ENCODE data around the gene GAS2L1. TPM values are rescaled to one million over a fixed set of nuclear protein-coding genes. Genes with fewer than 3 reads are reported as not detected.

The GAS2L1 gene
- total RNA-seq, 4 donors from 2014 or later = 49.0 to 94.8 (median 85.4) TPM

DNA sequence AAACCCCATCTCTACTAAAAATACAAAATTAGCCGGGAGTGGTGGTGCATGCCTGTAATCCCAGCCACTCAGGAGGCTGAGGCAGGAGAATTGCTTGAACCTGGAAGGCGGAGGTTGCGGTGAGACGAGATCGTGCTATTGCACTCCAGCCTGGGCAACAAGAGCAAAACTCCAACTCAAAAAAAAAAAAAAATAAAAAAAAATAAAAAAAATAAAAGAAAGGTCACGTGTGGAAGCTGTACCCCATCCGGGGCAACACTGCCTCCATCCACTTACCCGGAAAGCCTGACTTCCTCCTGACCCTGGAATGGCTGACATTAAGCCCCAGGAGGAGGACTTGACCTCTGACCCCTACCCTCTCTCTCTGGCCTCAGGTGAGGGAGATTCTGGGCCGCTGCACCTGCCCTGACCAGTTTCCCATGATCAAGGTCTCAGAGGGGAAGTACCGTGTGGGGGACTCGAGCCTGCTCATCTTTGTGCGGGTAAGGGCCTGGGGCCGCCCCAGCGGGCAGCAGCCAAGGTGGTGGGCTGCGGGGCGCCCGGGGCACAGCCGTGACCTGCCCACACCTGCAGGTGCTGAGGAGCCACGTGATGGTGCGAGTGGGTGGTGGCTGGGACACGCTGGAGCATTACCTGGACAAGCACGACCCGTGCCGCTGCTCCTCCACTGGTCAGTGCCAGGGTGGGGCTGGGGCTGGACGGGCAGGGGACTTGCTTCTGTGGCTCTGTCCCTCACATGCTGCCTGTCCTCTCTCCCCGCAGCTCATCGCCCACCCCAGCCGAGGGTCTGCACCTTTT lies 3.8 kb downstream of the GAS2L1 start:
- peak overlapping the region; percentile 91 for H3K27ac ChIP-seq
- no peaks in the 10 kb centered on the region for H3K36me3 ChIP-seq
- no peak for DNase-seq (ENCODE audit: low spot score in 2 of 2)
- WGBS = 42% methylated on average over 18 of the region's 28 CpGs
- peaks cover 21% of the 10 kb centered on the region for H3K27me3 ChIP-seq
- H3K4me3 ChIP-seq = peak overlapping the region; percentile 88
- H3K4me1 ChIP-seq = peaks cover 88% of the 10 kb centered on the region
- TF ChIP-seq, protein P1, sequence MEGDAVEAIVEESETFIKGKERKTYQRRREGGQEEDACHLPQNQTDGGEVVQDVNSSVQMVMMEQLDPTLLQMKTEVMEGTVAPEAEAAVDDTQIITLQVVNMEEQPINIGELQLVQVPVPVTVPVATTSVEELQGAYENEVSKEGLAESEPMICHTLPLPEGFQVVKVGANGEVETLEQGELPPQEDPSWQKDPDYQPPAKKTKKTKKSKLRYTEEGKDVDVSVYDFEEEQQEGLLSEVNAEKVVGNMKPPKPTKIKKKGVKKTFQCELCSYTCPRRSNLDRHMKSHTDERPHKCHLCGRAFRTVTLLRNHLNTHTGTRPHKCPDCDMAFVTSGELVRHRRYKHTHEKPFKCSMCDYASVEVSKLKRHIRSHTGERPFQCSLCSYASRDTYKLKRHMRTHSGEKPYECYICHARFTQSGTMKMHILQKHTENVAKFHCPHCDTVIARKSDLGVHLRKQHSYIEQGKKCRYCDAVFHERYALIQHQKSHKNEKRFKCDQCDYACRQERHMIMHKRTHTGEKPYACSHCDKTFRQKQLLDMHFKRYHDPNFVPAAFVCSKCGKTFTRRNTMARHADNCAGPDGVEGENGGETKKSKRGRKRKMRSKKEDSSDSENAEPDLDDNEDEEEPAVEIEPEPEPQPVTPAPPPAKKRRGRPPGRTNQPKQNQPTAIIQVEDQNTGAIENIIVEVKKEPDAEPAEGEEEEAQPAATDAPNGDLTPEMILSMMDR (IDR thresholded peaks at IDR 0.05) = no peak
- TF ChIP-seq POLR2A (IDR thresholded peaks at IDR 0.05) = no peak
- no peak for TF ChIP-seq POLR2AphosphoS5 (IDR thresholded peaks at IDR 0.05)
- TF ChIP-seq EP300 (IDR thresholded peaks at IDR 0.05) = no peak
- H3K9me3 ChIP-seq = no peaks in the 10 kb centered on the region

DNA sequence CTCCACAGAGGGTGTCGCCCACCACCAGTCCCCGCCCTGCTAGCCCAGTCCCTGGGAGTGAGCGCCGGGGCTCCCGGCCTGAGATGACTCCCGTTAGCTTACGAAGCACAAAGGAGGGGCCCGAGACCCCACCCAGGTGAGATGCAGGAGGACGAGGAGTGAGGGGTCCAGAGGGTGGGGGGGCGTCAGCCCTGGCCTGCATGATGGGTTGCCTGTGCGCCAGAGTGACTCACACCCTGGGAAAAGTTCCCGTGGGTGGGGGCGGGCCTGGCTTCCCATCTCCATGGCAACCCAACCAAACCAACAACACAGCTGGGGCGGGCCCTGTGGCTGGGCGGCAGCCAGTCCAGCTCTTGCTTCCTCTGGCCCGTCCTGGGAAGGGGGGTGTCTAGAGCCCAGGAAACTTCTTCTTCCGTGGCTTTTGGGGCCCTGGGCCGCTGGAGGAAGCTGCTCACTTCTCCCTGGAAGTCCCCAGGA lies 4.5 kb downstream of the GAS2L1 start:
- peak; percentile 98 to 99 for DNase-seq (ENCODE audit: low spot score in 2 of 2)
- H3K9me3 ChIP-seq = no peaks in the 10 kb centered on the region
- WGBS = 8% methylated on average over 17 of the region's 18 CpGs
- H3K4me3 ChIP-seq = peak overlapping the region; percentile 37
- TF ChIP-seq POLR2AphosphoS5 (IDR thresholded peaks at IDR 0.05) = peak in 2 of 3 donors; percentile 69 to 86
- no peak for TF ChIP-seq POLR2A (IDR thresholded peaks at IDR 0.05)
- peak overlapping the region; percentile 91 for H3K27ac ChIP-seq
- H3K4me1 ChIP-seq = peaks cover 92% of the 10 kb centered on the region
- no peaks in the 10 kb centered on the region for H3K36me3 ChIP-seq
- H3K27me3 ChIP-seq = peaks cover 27% of the 10 kb centered on the region

DNA sequence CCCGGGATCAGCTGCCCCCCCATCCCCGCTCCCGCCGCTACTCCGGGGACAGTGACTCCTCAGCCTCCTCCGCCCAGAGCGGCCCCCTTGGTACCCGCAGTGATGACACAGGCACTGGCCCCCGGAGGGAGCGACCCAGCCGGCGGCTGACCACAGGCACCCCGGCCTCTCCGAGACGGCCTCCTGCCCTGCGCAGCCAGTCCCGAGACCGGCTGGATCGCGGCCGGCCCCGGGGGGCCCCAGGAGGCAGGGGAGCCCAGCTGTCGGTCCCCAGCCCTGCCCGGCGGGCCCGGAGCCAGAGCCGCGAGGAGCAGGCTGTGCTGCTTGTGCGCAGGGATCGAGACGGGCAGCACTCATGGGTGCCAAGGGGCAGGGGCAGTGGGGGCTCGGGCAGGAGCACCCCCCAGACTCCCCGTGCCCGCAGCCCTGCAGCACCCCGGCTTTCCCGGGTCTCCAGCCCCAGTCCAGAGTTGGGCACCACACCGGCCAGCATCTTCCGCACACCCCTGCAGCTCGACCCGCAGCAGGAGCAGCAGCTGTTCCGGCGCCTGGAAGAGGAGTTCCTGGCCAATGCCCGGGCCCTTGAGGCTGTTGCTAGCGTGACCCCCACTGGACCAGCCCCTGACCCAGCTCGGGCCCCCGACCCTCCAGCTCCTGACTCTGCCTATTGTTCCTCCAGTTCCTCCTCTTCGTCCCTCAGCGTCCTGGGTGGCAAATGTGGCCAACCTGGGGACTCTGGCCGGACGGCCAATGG lies 5.2 kb downstream of the GAS2L1 start:
- H3K9me3 ChIP-seq = no peaks in the 10 kb centered on the region
- H3K27me3 ChIP-seq = peaks cover 30% of the 10 kb centered on the region
- H3K4me3 ChIP-seq = peak overlapping the region; percentile 37
- peak in 1 of 2 donors; percentile 78 for DNase-seq (ENCODE audit: low spot score in 2 of 2)
- H3K4me1 ChIP-seq = peaks cover 86% of the 10 kb centered on the region
- WGBS = 29% methylated on average over 23 of the region's 50 CpGs
- TF ChIP-seq EP300 (IDR thresholded peaks at IDR 0.05) (no peak), POLR2AphosphoS5 (IDR thresholded peaks at IDR 0.05) (no peak), POLR2A (IDR thresholded peaks at IDR 0.05) (no peak)
- TF ChIP-seq, protein P1 (IDR thresholded peaks at IDR 0.05) = no peak
- no peaks in the 10 kb centered on the region for H3K36me3 ChIP-seq
- H3K27ac ChIP-seq = peak overlapping the region; percentile 91

DNA sequence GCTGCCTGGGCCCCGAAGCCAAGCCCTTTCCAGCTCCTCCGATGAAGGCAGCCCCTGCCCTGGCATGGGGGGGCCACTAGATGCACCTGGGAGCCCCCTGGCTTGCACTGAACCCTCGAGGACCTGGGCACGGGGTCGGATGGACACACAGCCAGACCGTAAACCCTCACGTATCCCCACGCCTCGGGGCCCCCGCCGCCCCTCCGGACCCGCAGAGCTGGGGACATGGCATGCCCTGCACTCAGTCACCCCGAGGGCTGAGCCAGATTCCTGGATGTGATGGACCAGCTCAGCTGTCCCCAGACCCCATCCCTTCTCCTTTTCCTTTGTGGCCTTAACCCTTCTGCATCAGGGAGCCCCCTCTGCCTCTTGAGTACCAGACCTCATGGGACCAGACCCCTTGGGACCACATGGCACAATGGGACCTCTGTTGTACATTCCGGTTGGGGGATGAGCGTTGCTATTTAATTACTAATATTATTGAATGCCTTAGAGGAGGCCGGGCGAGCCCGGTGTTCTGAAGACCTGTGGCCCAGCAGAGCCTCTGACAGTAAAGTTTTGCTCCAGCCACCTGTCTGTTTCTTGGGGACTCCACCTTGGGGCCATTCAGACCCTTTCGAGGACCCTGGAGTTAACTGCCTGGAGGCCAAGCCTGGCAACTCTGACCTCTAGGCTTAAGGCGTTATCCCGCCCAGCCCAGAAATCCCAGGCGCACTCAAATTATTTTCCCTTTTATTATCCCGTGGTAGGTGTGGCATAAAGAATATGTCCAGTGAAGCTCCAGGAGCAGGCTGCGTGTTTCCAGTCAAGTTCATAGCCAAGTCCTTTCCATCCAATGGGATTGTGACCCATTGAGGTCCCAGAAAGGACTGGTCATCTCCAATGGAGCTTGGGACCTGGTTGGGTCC lies 6.0 kb downstream of the GAS2L1 start:
- peaks cover 81% of the 10 kb centered on the region for H3K4me1 ChIP-seq
- peaks cover 30% of the 10 kb centered on the region for H3K27me3 ChIP-seq
- H3K4me3 ChIP-seq = no peak overlapping the region
- no peaks in the 10 kb centered on the region for H3K36me3 ChIP-seq
- peak overlapping the region; percentile 91 for H3K27ac ChIP-seq
- DNase-seq (ENCODE audit: low spot score in 2 of 2) = peak in 1 of 2 donors; percentile 76
- TF ChIP-seq, protein P1 (IDR thresholded peaks at IDR 0.05) = no peak
- TF ChIP-seq POLR2A (IDR thresholded peaks at IDR 0.05) (no peak), EP300 (IDR thresholded peaks at IDR 0.05) (no peak)
- WGBS = 85% methylated on average over 21 of the region's 25 CpGs
- no peaks in the 10 kb centered on the region for H3K9me3 ChIP-seq

DNA sequence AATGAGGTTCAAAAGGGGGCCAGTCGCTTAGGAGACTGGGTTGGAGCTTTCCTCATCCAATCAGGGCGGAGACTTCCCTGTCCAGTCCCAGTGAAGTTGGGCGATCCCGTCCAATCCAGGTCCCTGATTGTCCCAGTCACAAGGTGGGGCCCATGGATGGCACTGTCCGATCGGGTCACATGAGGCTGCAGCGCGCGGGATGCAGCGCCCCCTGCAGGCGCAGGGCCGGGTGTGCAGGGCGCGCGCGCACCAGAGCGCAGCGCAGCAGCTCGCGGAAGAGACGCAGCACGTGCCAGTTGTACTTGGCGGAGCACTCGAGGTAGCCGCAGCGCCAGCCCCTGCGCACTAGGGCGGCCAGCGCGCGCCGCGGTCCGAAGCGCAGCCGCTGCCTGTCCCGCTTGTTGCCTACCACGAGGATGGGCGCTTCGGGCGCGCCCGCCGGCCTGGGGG lies 6.7 kb downstream of the GAS2L1 start:
- DNase-seq (ENCODE audit: low spot score in 2 of 2) = peak in 1 of 2 donors; percentile 72
- Histone ChIP-seq H3K4me1 (peaks cover 74% of the 10 kb centered on the region), H3K27ac (no peak overlapping the region), H3K36me3 (no peaks in the 10 kb centered on the region), H3K27me3 (peaks cover 30% of the 10 kb centered on the region), H3K4me3 (no peak overlapping the region), H3K9me3 (no peaks in the 10 kb centered on the region)
- TF ChIP-seq EP300 (IDR thresholded peaks at IDR 0.05) = no peak
- TF ChIP-seq, protein P1 (IDR thresholded peaks at IDR 0.05) = peak; percentile 59 to 96
- peak in 2 of 3 donors; percentile 35 to 86 for TF ChIP-seq POLR2AphosphoS5 (IDR thresholded peaks at IDR 0.05)
- no peak for TF ChIP-seq POLR2A (IDR thresholded peaks at IDR 0.05)
- WGBS = 68% methylated on average over 4 of the region's 44 CpGs
